GM12891 (cell line): ENCODE results near the gene ST8SIA4.

Source experiments
- DNase-seq: peaks from one replicate; pipeline ENCODE4 v3.0.0; 2011; ENCODE audit warnings: low spot score; ENCODE audit not compliant: insufficient read length
- FAIRE-seq: peaks from 2 replicates; lab custom pipeline; 2011; peaks lifted over from hg19 to GRCh38; lab: Jason Lieb, UNC
- PAX5 ChIP-seq: IDR thresholded peaks from 2 replicates; pipeline ENCODE4 v1.6.1; 2011; ENCODE audit warnings: low read length, moderate library complexity, mild to moderate bottlenecking; ENCODE audit not compliant: insufficient read depth, severe bottlenecking
- POLR2A ChIP-seq: IDR thresholded peaks from 2 replicates; pipeline ENCODE4 v1.6.1; 2011; ENCODE audit warnings: low read depth, low read length, control low read depth
- POLR2AphosphoS5 ChIP-seq: IDR thresholded peaks from 2 replicates; pipeline ENCODE4 v1.6.1; 2011; ENCODE audit warnings: low read depth, low read length, control low read depth
- POU2F2 ChIP-seq: IDR thresholded peaks from 2 replicates; pipeline ENCODE4 v1.6.1; 2011; ENCODE audit warnings: low read depth, mild to moderate bottlenecking, control low read depth, low read length, moderate library complexity
- SPI1 ChIP-seq: IDR thresholded peaks from 2 replicates; pipeline ENCODE4 v1.6.1; 2011; ENCODE audit warnings: low read depth, low read length, control low read depth
- TAF1 ChIP-seq: IDR thresholded peaks from 2 replicates; pipeline ENCODE4 v1.6.1; 2011; ENCODE audit warnings: low read depth, low read length, control low read depth

Gene ST8SIA4

GRCh38 chr5:100877274-100877673, 25.8 kb downstream of the ST8SIA4 start:
- DNase-seq = no peak
- TF ChIP-seq SPI1 (no peak), POU2F2 (no peak), PAX5 (no peak), TAF1 (no peak), POLR2AphosphoS5 (no peak), POLR2A (no peak)
- no peak for FAIRE-seq

GRCh38 chr5:100872408-100873190, 30.5 kb downstream of the ST8SIA4 start:
- FAIRE-seq (peak; percentile 23), DNase-seq (no peak)
- TF ChIP-seq SPI1 = no peak
- TF ChIP-seq TAF1 = no peak
- no peak for TF ChIP-seq POLR2AphosphoS5

GRCh38 chr5:100867039-100867562, 36.0 kb downstream of the ST8SIA4 start:
- DNase-seq = no peak

GRCh38 chr5:100864931-100865330, 38.2 kb downstream of the ST8SIA4 start:
- no peak for FAIRE-seq
- TF ChIP-seq POLR2AphosphoS5 (no peak), POU2F2 (no peak), PAX5 (no peak), TAF1 (no peak), SPI1 (no peak), POLR2A (no peak)
- DNase-seq = no peak

More at GRCh38 chr5:100867039-100867562, 36.0 kb downstream of the ST8SIA4 start:
- TF ChIP-seq TAF1 (no peak), POLR2A (no peak), SPI1 (no peak), PAX5 (no peak), POU2F2 (no peak), POLR2AphosphoS5 (no peak)
- FAIRE-seq = peak; percentile 33

GRCh38 chr5:100863739-100864138, 39.3 kb downstream of the ST8SIA4 start:
- FAIRE-seq = no peak
- no peak for TF ChIP-seq POLR2AphosphoS5
- no peak for TF ChIP-seq SPI1
- TF ChIP-seq POU2F2 = no peak
- no peak for TF ChIP-seq PAX5
- TF ChIP-seq TAF1 = no peak
- DNase-seq = no peak

- no peak for DNase-seq
- no peak for TF ChIP-seq TAF1
- no peak for TF ChIP-seq SPI1
- TF ChIP-seq PAX5 = no peak
- TF ChIP-seq POLR2A = no peak
- TF ChIP-seq POLR2AphosphoS5 = no peak
- no peak for TF ChIP-seq POU2F2
- no peak for FAIRE-seq
Observed at GRCh38 chr5:100861148-100861547, 41.9 kb downstream of the ST8SIA4 start.

GRCh38 chr5:100860407-100860806, 42.7 kb downstream of the ST8SIA4 start:
- DNase-seq (no peak), FAIRE-seq (peak; percentile 81)
- TF ChIP-seq POLR2A (no peak), SPI1 (no peak), POU2F2 (no peak), POLR2AphosphoS5 (no peak), PAX5 (no peak), TAF1 (no peak)

GRCh38 chr5:100858987-100859545, 44.0 kb downstream of the ST8SIA4 start:
- FAIRE-seq = no peak
- DNase-seq = no peak
- no peak for TF ChIP-seq POLR2AphosphoS5
- no peak for TF ChIP-seq POLR2A
- no peak for TF ChIP-seq TAF1
- TF ChIP-seq POU2F2 = no peak
- no peak for TF ChIP-seq PAX5
- TF ChIP-seq SPI1 = no peak

GRCh38 chr5:100856462-100856861, 46.6 kb downstream of the ST8SIA4 start:
- TF ChIP-seq POU2F2 = no peak
- TF ChIP-seq SPI1 = no peak
- TF ChIP-seq TAF1 = no peak
- TF ChIP-seq PAX5 = no peak
- no peak for TF ChIP-seq POLR2AphosphoS5
- no peak for TF ChIP-seq POLR2A
- DNase-seq = no peak
- FAIRE-seq = peak; percentile 66
